ENCODE measurements around the gene LIPH. TPM values are rescaled to one million over a fixed set of nuclear protein-coding genes. Genes with fewer than 3 reads are reported as not detected.

The LIPH gene
- total and polyA plus RNA-seq, 2 experiments from 2014 or later: 1.5 to 2.3 TPM

- no peak for DNase-seq (ENCODE audit: low read depth in 1 of 2, low spot score in 1 of 2)
- Histone ChIP-seq H3K36me3 (no peaks in the 10 kb centered on the region), H3K9me3 (ENCODE audit: low read depth) (no peaks in the 10 kb centered on the region), H3K4me1 (ENCODE audit: low read depth) (peaks cover 4% of the 10 kb centered on the region), H3K27me3 (no peaks in the 10 kb centered on the region), H3K27ac (no peak overlapping the region), H3K4me3 (no peak overlapping the region)
- TF ChIP-seq, protein P1, sequence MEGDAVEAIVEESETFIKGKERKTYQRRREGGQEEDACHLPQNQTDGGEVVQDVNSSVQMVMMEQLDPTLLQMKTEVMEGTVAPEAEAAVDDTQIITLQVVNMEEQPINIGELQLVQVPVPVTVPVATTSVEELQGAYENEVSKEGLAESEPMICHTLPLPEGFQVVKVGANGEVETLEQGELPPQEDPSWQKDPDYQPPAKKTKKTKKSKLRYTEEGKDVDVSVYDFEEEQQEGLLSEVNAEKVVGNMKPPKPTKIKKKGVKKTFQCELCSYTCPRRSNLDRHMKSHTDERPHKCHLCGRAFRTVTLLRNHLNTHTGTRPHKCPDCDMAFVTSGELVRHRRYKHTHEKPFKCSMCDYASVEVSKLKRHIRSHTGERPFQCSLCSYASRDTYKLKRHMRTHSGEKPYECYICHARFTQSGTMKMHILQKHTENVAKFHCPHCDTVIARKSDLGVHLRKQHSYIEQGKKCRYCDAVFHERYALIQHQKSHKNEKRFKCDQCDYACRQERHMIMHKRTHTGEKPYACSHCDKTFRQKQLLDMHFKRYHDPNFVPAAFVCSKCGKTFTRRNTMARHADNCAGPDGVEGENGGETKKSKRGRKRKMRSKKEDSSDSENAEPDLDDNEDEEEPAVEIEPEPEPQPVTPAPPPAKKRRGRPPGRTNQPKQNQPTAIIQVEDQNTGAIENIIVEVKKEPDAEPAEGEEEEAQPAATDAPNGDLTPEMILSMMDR (IDR thresholded peaks at IDR 0.05; ENCODE audit: low read depth, low read length): no peak
These were observed 19.5 kb downstream of the LIPH start for GRCh38 chr3:185532901-185533300.

DNA sequence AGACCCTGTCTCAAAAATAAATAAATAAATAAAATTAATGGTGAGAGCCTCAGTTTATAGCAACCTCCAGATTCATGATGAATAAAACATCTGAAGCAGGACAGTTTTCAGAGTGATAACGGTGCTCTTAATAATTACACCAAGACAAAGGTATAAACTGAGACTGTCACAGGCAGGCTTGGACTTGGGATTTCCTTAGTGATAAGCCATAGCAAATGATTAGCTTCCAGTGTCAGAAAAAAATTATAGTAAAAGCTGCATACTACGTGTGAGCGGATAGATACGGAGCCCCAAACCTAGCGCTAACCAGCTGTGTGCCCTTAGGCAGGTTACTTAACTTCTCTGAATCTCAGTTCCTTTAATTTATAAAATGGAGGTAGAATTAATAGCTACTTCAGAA, 21.5 kb downstream of the LIPH start:
- Histone ChIP-seq H3K4me3 (no peak overlapping the region), H3K27ac (no peak overlapping the region), H3K4me1 (ENCODE audit: low read depth) (peaks cover 4% of the 10 kb centered on the region), H3K27me3 (no peaks in the 10 kb centered on the region), H3K9me3 (ENCODE audit: low read depth) (no peaks in the 10 kb centered on the region), H3K36me3 (no peaks in the 10 kb centered on the region)
- no peak for DNase-seq (ENCODE audit: low read depth in 1 of 2, low spot score in 1 of 2)
- TF ChIP-seq, protein P1 (IDR thresholded peaks at IDR 0.05; ENCODE audit: low read depth, low read length): no peak

- TF ChIP-seq, protein P1 (IDR thresholded peaks at IDR 0.05; ENCODE audit: low read depth, low read length): no peak
- Histone ChIP-seq H3K4me3 (no peak overlapping the region), H3K27ac (no peak overlapping the region), H3K27me3 (no peaks in the 10 kb centered on the region), H3K9me3 (ENCODE audit: low read depth) (no peaks in the 10 kb centered on the region), H3K4me1 (ENCODE audit: low read depth) (peaks cover 4% of the 10 kb centered on the region), H3K36me3 (no peaks in the 10 kb centered on the region)
- no peak for DNase-seq (ENCODE audit: low read depth in 1 of 2, low spot score in 1 of 2)
These were observed 23.9 kb downstream of the LIPH start for GRCh38 chr3:185528532-185528931.

DNA sequence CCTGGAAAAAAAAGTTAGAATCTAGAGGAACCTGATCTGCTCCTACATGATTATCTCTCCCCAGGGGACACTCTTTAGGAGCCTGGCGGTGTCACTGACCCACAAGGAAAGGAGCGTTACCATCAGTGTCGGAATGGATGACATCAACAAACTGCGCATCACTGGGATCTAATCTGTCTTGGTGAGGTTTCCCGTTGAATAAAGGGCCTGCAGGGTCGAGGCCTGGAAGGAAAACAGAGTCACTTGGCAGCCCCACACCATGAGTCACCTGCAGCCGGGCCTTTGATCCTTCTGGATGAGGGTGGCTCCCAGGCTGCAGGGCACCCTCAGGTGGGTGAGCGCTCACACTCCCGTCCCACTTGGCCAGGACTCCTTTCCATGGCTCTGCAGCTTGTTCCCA, 25.0 kb downstream of the LIPH start:
- DNase-seq (ENCODE audit: low read depth in 1 of 2, low spot score in 1 of 2): no peak
- H3K4me3 ChIP-seq: no peak overlapping the region
- no peaks in the 10 kb centered on the region for H3K9me3 ChIP-seq (ENCODE audit: low read depth)
- H3K27me3 ChIP-seq: peaks cover 3% of the 10 kb centered on the region
- TF ChIP-seq, protein P1 (IDR thresholded peaks at IDR 0.05; ENCODE audit: low read depth, low read length): no peak
- H3K27ac ChIP-seq: no peak overlapping the region
- H3K4me1 ChIP-seq (ENCODE audit: low read depth): peaks cover 4% of the 10 kb centered on the region
- H3K36me3 ChIP-seq: no peaks in the 10 kb centered on the region

GRCh38 chr3:185526349-185526951, 25.9 kb downstream of the LIPH start:
- TF ChIP-seq, protein P1 (IDR thresholded peaks at IDR 0.05; ENCODE audit: low read depth, low read length): no peak

More at GRCh38 chr3:185526349-185526951, 25.9 kb downstream of the LIPH start:
- Histone ChIP-seq H3K36me3 (no peaks in the 10 kb centered on the region), H3K4me1 (ENCODE audit: low read depth) (peaks cover 4% of the 10 kb centered on the region), H3K9me3 (ENCODE audit: low read depth) (no peaks in the 10 kb centered on the region), H3K27me3 (peaks cover 3% of the 10 kb centered on the region), H3K4me3 (no peak overlapping the region), H3K27ac (no peak overlapping the region)
- DNase-seq (ENCODE audit: low read depth in 1 of 2, low spot score in 1 of 2): no peak

Data from cardiac muscle cell (in vitro differentiated cells and primary cell).